GM23338 (cell line): ENCODE measurements around the gene CTCFL. TPM values are rescaled to one million over a fixed set of nuclear protein-coding genes. Genes with fewer than 3 reads are reported as not detected.

Experiments used
- ATAC-seq: fragments of 200-7000 bp; cut with Tn5 transposase; 3 replicates; pipeline ENCODE4 v1.9.1; 2020
- DNase-seq: peaks from one replicate; pipeline ENCODE4 v3.0.0-alpha.2; 2015; ENCODE audit warnings: low spot score
- H2AFZ ChIP-seq: fragments of 200-600 bp; sonication (generic); 2 replicates; pipeline ENCODE4 v1.8.0; 2016; ENCODE audit warnings: antibody characterized with exemption, mild to moderate bottlenecking, moderate library complexity
- H3F3A ChIP-seq: fragments of 200-600 bp; sonication (generic); replicated peaks from 2 replicates; pipeline ENCODE4 v1.8.0; 2017; ENCODE audit warnings: antibody characterized with exemption, mixed run types, low read depth
- H3K27ac ChIP-seq: fragments of 200-600 bp; sonication (generic); 2 replicates; pipeline ENCODE4 v1.6.1; 2016; ENCODE audit warnings: low read depth
- H3K27me3 ChIP-seq: fragments of 200-600 bp; sonication (generic); 2 replicates; pipeline ENCODE4 v1.8.0; 2016; ENCODE audit warnings: mild to moderate bottlenecking, mixed run types, moderate library complexity; ENCODE audit not compliant: insufficient read depth
- H3K36me3 ChIP-seq: fragments of 200-600 bp; sonication (generic); 2 replicates; pipeline ENCODE4 v1.8.0; 2016; ENCODE audit warnings: mild to moderate bottlenecking; ENCODE audit not compliant: insufficient read depth
- H3K4me1 ChIP-seq: fragments of 200-600 bp; sonication (generic); 2 replicates; pipeline ENCODE4 v1.8.0; 2016; ENCODE audit warnings: mild to moderate bottlenecking, moderate library complexity; ENCODE audit not compliant: insufficient read depth
- H3K4me2 ChIP-seq: fragments of 200-600 bp; sonication (generic); 2 replicates; pipeline ENCODE4 v1.7.1; 2017; ENCODE audit warnings: mixed run types
- H3K4me3 ChIP-seq: fragments of 200-600 bp; sonication (generic); 2 replicates; pipeline ENCODE4 v1.6.1; 2016; ENCODE audit warnings: mixed run types
- H3K79me2 ChIP-seq: fragments of 200-600 bp; sonication (generic); replicated peaks from 2 replicates; pipeline ENCODE4 v1.8.0; 2017; ENCODE audit warnings: mild to moderate bottlenecking; ENCODE audit not compliant: insufficient read depth
- H3K9me2 ChIP-seq: fragments of 200-600 bp; sonication (generic); 2 replicates; pipeline ENCODE4 v1.8.0; 2017; ENCODE audit not compliant: insufficient read depth
- H4K20me1 ChIP-seq: fragments of 200-600 bp; sonication (generic); replicated peaks from 2 replicates; pipeline ENCODE4 v1.8.0; 2017; ENCODE audit warnings: mild to moderate bottlenecking; ENCODE audit not compliant: insufficient read depth
- H3K27ac Mint-ChIP-seq: 2 replicates; pipeline ENCODE4 v1.8.0; 2020; ENCODE audit warnings: inconsistent platforms, mild to moderate bottlenecking, moderate library complexity, mixed read lengths
- H3K27me3 Mint-ChIP-seq: 3 replicates; pipeline ENCODE4 v1.8.0; 2022; ENCODE audit warnings: low read depth, mild to moderate bottlenecking, moderate library complexity, mixed read lengths, inconsistent platforms; ENCODE audit not compliant: insufficient read depth, poor library complexity
- H3K36me3 Mint-ChIP-seq: 3 replicates; pipeline ENCODE4 v1.8.0; 2021; ENCODE audit warnings: low read depth, mild to moderate bottlenecking, inconsistent platforms, moderate library complexity, mixed read lengths
- H3K4me1 Mint-ChIP-seq: 3 replicates; pipeline ENCODE4 v1.8.0; 2020; ENCODE audit warnings: mild to moderate bottlenecking, inconsistent platforms, mixed read lengths
- H3K4me3 Mint-ChIP-seq: 3 replicates; pipeline ENCODE4 v1.8.0; 2021; ENCODE audit warnings: moderate library complexity, mild to moderate bottlenecking, inconsistent platforms, mixed read lengths
- H3K9me3 Mint-ChIP-seq: 3 replicates; pipeline ENCODE4 v1.8.0; 2020; ENCODE audit warnings: moderate library complexity, mild to moderate bottlenecking, inconsistent platforms, mixed read lengths
- CREB1 ChIP-seq: fragments of 250-450 bp; sonication (Bioruptor Pico); IDR thresholded peaks from 2 replicates; pipeline ENCODE4 v1.5.0; 2020; ENCODE audit warnings: low read depth, mild to moderate bottlenecking, moderate library complexity
- CTCF ChIP-seq, 2 experiments: fragments of 200-600 bp in 1 of 2; sonication (generic) in 1 of 2; conservative IDR thresholded peaks; 2 replicates each; pipeline versions ENCODE4 v1.5.1 to v1.6.1; 2016 to 2017; ENCODE audit warnings: antibody characterized with exemption in 2 of 2, low read depth in 2 of 2, mild to moderate bottlenecking in 2 of 2, moderate library complexity in 1 of 2
- ETS1 ChIP-seq: IDR thresholded peaks from 2 replicates; pipeline ENCODE4 v1.6.1; 2016; ENCODE audit warnings: antibody characterized with exemption
- EZH2 ChIP-seq: fragments of 200-600 bp; sonication (generic); IDR thresholded peaks from one replicate; pipeline ENCODE4 v1.8.0; 2017; ENCODE audit warnings: antibody characterized with exemption, mild to moderate bottlenecking, low read depth; ENCODE audit not compliant: unreplicated experiment
- EZH2phosphoT487 ChIP-seq: fragments of 200-600 bp; sonication (generic); IDR thresholded peaks from one replicate; pipeline ENCODE4 v1.8.1; 2018; ENCODE audit warnings: antibody characterized with exemption; ENCODE audit not compliant: unreplicated experiment
- JUNB ChIP-seq: IDR thresholded peaks from one replicate; pipeline ENCODE4 v1.6.1; 2016; ENCODE audit warnings: antibody characterized with exemption; ENCODE audit not compliant: unreplicated experiment
- NANOG ChIP-seq: IDR thresholded peaks from 2 replicates; pipeline ENCODE4 v1.6.1; 2016; ENCODE audit warnings: antibody characterized with exemption, borderline replicate concordance
- POLR2AphosphoS5 ChIP-seq: IDR thresholded peaks from 2 replicates; pipeline ENCODE4 v1.6.1; 2016; ENCODE audit warnings: antibody characterized with exemption, low read depth
- STAT1 ChIP-seq: IDR thresholded peaks from one replicate; pipeline ENCODE4 v1.6.1; 2016; ENCODE audit warnings: antibody characterized with exemption; ENCODE audit not compliant: unreplicated experiment
- ZNF114 ChIP-seq: fragments of 250-450 bp; sonication (Bioruptor Pico); IDR thresholded peaks from 2 replicates; pipeline ENCODE4 v1.5.0; 2020; ENCODE audit warnings: mild to moderate bottlenecking, moderate library complexity
- ZNF331 ChIP-seq: fragments of 250-450 bp; sonication (Bioruptor Pico); IDR thresholded peaks from 2 replicates; pipeline ENCODE4 v1.5.0; 2020; ENCODE audit warnings: low read depth, mild to moderate bottlenecking, moderate library complexity
- polyA plus RNA-seq: library from polyadenylated mRNA; unstranded; fragments of >200 nt; fragmentation: Nextera tagmentation; extraction: Ambion mirVana; gene quantifications from 2 replicates; pipeline ENCODE4 v1.2.1, GENCODE V29; 2016
- total RNA-seq: library from RNA; depleted of rRNA; stranded (reverse); fragments of >200 nt; shearing (Covaris generic); gene quantifications from 2 replicates; pipeline ENCODE4 v1.2.3, GENCODE V29; 2014
- TF ChIP-seq, protein P1 (sequence below): IDR thresholded peaks from one replicate; pipeline ENCODE4 v1.6.1; 2018; ENCODE audit warnings: antibody characterized with exemption; ENCODE audit not compliant: unreplicated experiment
- TF ChIP-seq, protein P2 (sequence below): fragments of 250-450 bp; sonication (Bioruptor Pico); IDR thresholded peaks from 2 replicates; pipeline ENCODE4 v1.5.0; 2020; ENCODE audit warnings: mild to moderate bottlenecking, moderate library complexity

CTCFL gene
- total and polyA plus RNA-seq, 2 experiments from 2014 or later, result 0.55 to 1.4 TPM

DNA sequence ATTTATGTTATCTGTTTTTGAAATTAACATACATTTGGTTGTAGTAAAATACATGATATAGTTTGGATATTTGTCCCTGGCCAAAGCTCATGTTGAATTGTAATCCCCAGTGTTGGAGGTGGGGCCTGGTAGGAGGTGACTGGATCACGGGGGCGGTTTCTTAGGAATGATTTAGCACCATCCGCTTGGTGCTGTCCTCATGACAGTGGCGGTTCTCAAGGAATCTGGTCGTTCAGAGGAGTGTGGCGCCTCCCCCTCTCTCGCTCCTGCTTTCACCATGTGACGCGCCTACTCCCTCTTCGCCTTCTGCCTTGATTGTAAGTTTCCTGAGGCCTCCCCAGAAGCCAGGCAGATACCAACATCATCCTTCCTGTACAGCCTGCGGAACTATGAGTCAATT, 29.0 kb downstream of the CTCFL start:
- Histone ChIP-seq H3K4me2 (no peak overlapping the region), H3K36me3 (no peaks in the 10 kb centered on the region), H4K20me1 (no peaks in the 10 kb centered on the region), H3K27ac (no peak overlapping the region), H3K9me2 (no peaks in the 10 kb centered on the region; the same call in 1 of the 2 replicates), H2AFZ (no peak overlapping the region), H3F3A (no peaks in the 10 kb centered on the region), H3K79me2 (no peaks in the 10 kb centered on the region), H3K27me3 (no peaks in the 10 kb centered on the region), H3K4me3 (no peak overlapping the region), H3K4me1 (peaks cover 6% of the 10 kb centered on the region)
- no peak for ATAC-seq
- Mint-ChIP-seq H3K4me3 (no peak overlapping the region), H3K27me3 (peaks cover 1% of the 10 kb centered on the region), H3K4me1 (peaks cover 27% of the 10 kb centered on the region), H3K27ac (no peak overlapping the region), H3K36me3 (no peaks in the 10 kb centered on the region), H3K9me3 (no peaks in the 10 kb centered on the region)
- TF ChIP-seq EZH2phosphoT487 (no peak), CTCF (conservative IDR thresholded peaks at IDR 0.05; ENCODE audit: low read depth in 2 of 2) (no peak), ZNF331 (CRISPR knock-in tag) (no peak), ZNF114 (CRISPR knock-in tag) (no peak), ETS1 (no peak), STAT1 (no peak), NANOG (no peak), POLR2AphosphoS5 (no peak), EZH2 (no peak), JUNB (no peak), CREB1 (CRISPR knock-in tag) (no peak)
- TF ChIP-seq, protein P1, sequence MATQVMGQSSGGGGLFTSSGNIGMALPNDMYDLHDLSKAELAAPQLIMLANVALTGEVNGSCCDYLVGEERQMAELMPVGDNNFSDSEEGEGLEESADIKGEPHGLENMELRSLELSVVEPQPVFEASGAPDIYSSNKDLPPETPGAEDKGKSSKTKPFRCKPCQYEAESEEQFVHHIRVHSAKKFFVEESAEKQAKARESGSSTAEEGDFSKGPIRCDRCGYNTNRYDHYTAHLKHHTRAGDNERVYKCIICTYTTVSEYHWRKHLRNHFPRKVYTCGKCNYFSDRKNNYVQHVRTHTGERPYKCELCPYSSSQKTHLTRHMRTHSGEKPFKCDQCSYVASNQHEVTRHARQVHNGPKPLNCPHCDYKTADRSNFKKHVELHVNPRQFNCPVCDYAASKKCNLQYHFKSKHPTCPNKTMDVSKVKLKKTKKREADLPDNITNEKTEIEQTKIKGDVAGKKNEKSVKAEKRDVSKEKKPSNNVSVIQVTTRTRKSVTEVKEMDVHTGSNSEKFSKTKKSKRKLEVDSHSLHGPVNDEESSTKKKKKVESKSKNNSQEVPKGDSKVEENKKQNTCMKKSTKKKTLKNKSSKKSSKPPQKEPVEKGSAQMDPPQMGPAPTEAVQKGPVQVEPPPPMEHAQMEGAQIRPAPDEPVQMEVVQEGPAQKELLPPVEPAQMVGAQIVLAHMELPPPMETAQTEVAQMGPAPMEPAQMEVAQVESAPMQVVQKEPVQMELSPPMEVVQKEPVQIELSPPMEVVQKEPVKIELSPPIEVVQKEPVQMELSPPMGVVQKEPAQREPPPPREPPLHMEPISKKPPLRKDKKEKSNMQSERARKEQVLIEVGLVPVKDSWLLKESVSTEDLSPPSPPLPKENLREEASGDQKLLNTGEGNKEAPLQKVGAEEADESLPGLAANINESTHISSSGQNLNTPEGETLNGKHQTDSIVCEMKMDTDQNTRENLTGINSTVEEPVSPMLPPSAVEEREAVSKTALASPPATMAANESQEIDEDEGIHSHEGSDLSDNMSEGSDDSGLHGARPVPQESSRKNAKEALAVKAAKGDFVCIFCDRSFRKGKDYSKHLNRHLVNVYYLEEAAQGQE, result no peak
- TF ChIP-seq, protein P2, sequence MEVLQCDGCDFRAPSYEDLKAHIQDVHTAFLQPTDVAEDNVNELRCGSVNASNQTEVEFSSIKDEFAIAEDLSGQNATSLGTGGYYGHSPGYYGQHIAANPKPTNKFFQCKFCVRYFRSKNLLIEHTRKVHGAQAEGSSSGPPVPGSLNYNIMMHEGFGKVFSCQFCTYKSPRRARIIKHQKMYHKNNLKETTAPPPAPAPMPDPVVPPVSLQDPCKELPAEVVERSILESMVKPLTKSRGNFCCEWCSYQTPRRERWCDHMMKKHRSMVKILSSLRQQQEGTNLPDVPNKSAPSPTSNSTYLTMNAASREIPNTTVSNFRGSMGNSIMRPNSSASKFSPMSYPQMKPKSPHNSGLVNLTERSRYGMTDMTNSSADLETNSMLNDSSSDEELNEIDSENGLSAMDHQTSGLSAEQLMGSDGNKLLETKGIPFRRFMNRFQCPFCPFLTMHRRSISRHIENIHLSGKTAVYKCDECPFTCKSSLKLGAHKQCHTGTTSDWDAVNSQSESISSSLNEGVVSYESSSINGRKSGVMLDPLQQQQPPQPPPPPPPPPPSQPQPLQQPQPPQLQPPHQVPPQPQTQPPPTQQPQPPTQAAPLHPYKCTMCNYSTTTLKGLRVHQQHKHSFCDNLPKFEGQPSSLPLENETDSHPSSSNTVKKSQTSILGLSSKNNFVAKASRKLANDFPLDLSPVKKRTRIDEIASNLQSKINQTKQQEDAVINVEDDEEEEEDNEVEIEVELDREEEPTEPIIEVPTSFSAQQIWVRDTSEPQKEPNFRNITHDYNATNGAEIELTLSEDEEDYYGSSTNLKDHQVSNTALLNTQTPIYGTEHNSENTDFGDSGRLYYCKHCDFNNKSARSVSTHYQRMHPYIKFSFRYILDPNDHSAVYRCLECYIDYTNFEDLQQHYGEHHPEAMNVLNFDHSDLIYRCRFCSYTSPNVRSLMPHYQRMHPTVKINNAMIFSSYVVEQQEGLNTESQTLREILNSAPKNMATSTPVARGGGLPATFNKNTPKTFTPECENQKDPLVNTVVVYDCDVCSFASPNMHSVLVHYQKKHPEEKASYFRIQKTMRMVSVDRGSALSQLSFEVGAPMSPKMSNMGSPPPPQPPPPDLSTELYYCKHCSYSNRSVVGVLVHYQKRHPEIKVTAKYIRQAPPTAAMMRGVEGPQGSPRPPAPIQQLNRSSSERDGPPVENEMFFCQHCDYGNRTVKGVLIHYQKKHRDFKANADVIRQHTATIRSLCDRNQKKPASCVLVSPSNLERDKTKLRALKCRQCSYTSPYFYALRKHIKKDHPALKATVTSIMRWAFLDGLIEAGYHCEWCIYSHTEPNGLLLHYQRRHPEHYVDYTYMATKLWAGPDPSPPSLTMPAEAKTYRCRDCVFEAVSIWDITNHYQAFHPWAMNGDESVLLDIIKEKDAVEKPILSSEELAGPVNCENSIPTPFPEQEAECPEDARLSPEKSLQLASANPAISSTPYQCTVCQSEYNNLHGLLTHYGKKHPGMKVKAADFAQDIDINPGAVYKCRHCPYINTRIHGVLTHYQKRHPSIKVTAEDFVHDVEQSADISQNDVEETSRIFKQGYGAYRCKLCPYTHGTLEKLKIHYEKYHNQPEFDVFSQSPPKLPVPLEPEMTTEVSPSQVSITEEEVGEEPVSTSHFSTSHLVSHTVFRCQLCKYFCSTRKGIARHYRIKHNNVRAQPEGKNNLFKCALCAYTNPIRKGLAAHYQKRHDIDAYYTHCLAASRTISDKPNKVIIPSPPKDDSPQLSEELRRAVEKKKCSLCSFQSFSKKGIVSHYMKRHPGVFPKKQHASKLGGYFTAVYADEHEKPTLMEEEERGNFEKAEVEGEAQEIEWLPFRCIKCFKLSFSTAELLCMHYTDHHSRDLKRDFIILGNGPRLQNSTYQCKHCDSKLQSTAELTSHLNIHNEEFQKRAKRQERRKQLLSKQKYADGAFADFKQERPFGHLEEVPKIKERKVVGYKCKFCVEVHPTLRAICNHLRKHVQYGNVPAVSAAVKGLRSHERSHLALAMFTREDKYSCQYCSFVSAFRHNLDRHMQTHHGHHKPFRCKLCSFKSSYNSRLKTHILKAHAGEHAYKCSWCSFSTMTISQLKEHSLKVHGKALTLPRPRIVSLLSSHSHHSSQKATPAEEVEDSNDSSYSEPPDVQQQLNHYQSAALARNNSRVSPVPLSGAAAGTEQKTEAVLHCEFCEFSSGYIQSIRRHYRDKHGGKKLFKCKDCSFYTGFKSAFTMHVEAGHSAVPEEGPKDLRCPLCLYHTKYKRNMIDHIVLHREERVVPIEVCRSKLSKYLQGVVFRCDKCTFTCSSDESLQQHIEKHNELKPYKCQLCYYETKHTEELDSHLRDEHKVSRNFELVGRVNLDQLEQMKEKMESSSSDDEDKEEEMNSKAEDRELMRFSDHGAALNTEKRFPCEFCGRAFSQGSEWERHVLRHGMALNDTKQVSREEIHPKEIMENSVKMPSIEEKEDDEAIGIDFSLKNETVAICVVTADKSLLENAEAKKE (CRISPR knock-in tag), result no peak
- DNase-seq, result no peak
